HG02981 (cell line): Measurements from ENCODE around the gene MRPS33.
"Not testable (repeated sequence)": the region's sequence is repeated elsewhere in the genome, so short reads cannot be mapped to it uniquely, and the experiment has no call there.

Experiments
- ATAC-seq: cut with Tn5 transposase; IDR thresholded peaks from one replicate; pipeline ENCODE4 v1.9.1; 2021; ENCODE audit warnings: mild to moderate bottlenecking, moderate library complexity; ENCODE audit not compliant: unreplicated experiment

MRPS33 gene

DNA sequence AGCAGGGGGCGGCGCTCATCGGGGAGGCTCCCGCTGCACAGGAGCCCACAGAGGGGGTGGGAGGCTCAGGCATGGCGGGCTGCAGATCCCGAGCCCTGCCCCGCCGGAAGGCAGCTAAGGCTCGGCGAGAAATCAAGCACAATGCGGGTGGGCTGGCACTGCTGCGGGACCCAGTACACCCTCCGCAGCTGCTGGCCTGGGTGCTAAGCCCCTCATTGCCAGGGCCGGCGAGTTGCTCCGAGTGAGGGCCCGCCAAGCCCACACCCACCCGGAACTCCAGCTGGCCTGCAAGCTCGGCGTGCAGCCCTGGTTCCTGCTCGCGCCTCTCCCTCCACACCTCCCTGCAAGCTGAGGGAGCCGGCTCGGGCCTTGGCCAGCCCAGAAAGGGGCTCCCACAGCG lies 57.8 kb downstream of the MRPS33 start:
- not testable (repeated sequence) for ATAC-seq
